Measurements from ENCODE around the gene CADM3. TPM values are rescaled to one million over a fixed set of nuclear protein-coding genes. Genes with fewer than 3 reads are reported as not detected.

Gene CADM3
- total and polyA plus RNA-seq, 2 experiments from 2014 or later: 0.37 to 0.77 TPM

- Histone ChIP-seq H2AFZ (no peak overlapping the region), H3K4me3 (no peak overlapping the region)
- WGBS (ENCODE audit: low lambda C conversion rate, missing lambda C conversion rate): 44% methylated on average over 3 of the region's 3 CpGs
Observed at GRCh38 chr1:159146980-159147379, 24.4 kb upstream of the CADM3 start.

GRCh38 chr1:159152031-159152430, 19.4 kb upstream of the CADM3 start:
- TF ChIP-seq CTCF (IDR thresholded peaks at IDR 0.05; ENCODE audit: poor library complexity) (no peak), EZH2phosphoT487 (IDR thresholded peaks at IDR 0.05; ENCODE audit: low read depth, severe bottlenecking, unreplicated experiment) (no peak), EZH2 (IDR thresholded peaks at IDR 0.05; ENCODE audit: borderline replicate concordance) (no peak)
- no peak overlapping the region for H3K4me2 ChIP-seq
- no peak overlapping the region for H3K27ac ChIP-seq
- no peaks in the 10 kb centered on the region for H4K20me1 ChIP-seq (ENCODE audit: insufficient read depth, poor library complexity, severe bottlenecking)
- H3K9me2 ChIP-seq (replicated peaks; ENCODE audit: insufficient read depth): no peaks in the 10 kb centered on the region
- no peak for DNase-seq (ENCODE audit: low spot score)
- H3K36me3 ChIP-seq (replicated peaks; ENCODE audit: insufficient read depth, low read depth): no peaks in the 10 kb centered on the region
- H3K27me3 ChIP-seq: no peaks in the 10 kb centered on the region
- no peaks in the 10 kb centered on the region for H3K79me2 ChIP-seq
- H3K9me3 ChIP-seq (ENCODE audit: low read depth): no peaks in the 10 kb centered on the region
- no peak overlapping the region for H2AFZ ChIP-seq
- H3K4me3 ChIP-seq: no peak overlapping the region
- 75% methylated on average over 3 of the region's 3 CpGs for WGBS (ENCODE audit: low lambda C conversion rate, missing lambda C conversion rate)
- H3K4me1 ChIP-seq (ENCODE audit: insufficient read depth): no peaks in the 10 kb centered on the region

More at GRCh38 chr1:159146980-159147379, 24.4 kb upstream of the CADM3 start:
- peaks cover 2% of the 10 kb centered on the region for H3K27me3 ChIP-seq
- no peaks in the 10 kb centered on the region for H3K36me3 ChIP-seq (replicated peaks; ENCODE audit: insufficient read depth, low read depth)
- no peak overlapping the region for H3K27ac ChIP-seq
- H3K9me3 ChIP-seq (ENCODE audit: low read depth): no peaks in the 10 kb centered on the region
- H3K4me1 ChIP-seq (ENCODE audit: insufficient read depth): no peaks in the 10 kb centered on the region
- no peaks in the 10 kb centered on the region for H3K9me2 ChIP-seq (replicated peaks; ENCODE audit: insufficient read depth)
- TF ChIP-seq CTCF (IDR thresholded peaks at IDR 0.05; ENCODE audit: poor library complexity) (no peak), EZH2 (IDR thresholded peaks at IDR 0.05; ENCODE audit: borderline replicate concordance) (no peak), EZH2phosphoT487 (IDR thresholded peaks at IDR 0.05; ENCODE audit: low read depth, severe bottlenecking, unreplicated experiment) (no peak)
- H3K79me2 ChIP-seq: no peaks in the 10 kb centered on the region
- H3K4me2 ChIP-seq: no peak overlapping the region
- DNase-seq (ENCODE audit: low spot score): no peak
- no peaks in the 10 kb centered on the region for H4K20me1 ChIP-seq (ENCODE audit: insufficient read depth, poor library complexity, severe bottlenecking)

- peak overlapping the region; percentile 32 for H3K27ac ChIP-seq
- 4% methylated on average over 4 of the region's 4 CpGs for WGBS (ENCODE audit: low lambda C conversion rate, missing lambda C conversion rate)
- no peaks in the 10 kb centered on the region for H3K36me3 ChIP-seq (replicated peaks; ENCODE audit: insufficient read depth, low read depth)
- no peaks in the 10 kb centered on the region for H3K9me2 ChIP-seq (replicated peaks; ENCODE audit: insufficient read depth)
- H3K4me2 ChIP-seq: peak overlapping the region; percentile 36
- TF ChIP-seq CTCF (IDR thresholded peaks at IDR 0.05; ENCODE audit: poor library complexity): peak; percentile 99
- no peak for TF ChIP-seq EZH2phosphoT487 (IDR thresholded peaks at IDR 0.05; ENCODE audit: low read depth, severe bottlenecking, unreplicated experiment)
- TF ChIP-seq EZH2 (IDR thresholded peaks at IDR 0.05; ENCODE audit: borderline replicate concordance): no peak
- H2AFZ ChIP-seq: no peak overlapping the region
- no peaks in the 10 kb centered on the region for H3K9me3 ChIP-seq (ENCODE audit: low read depth)
- H3K4me3 ChIP-seq: no peak overlapping the region
- H3K79me2 ChIP-seq: no peaks in the 10 kb centered on the region
- H3K27me3 ChIP-seq: peaks cover 4% of the 10 kb centered on the region
- no peaks in the 10 kb centered on the region for H4K20me1 ChIP-seq (ENCODE audit: insufficient read depth, poor library complexity, severe bottlenecking)
- H3K4me1 ChIP-seq (ENCODE audit: insufficient read depth): no peaks in the 10 kb centered on the region
- DNase-seq (ENCODE audit: low spot score): peak; percentile 89
Observed at GRCh38 chr1:159161001-159161718, 10.3 kb upstream of the CADM3 start.
